PC-9 (cell line): ENCODE results near the gene ABCA4.

ENCODE experiments used
- EZH2 ChIP-seq: fragments of 200-600 bp; sonication (generic); IDR thresholded peaks from 2 replicates; pipeline ENCODE4 v1.8.0; 2017; ENCODE audit warnings: antibody characterized with exemption, low read depth
- TF ChIP-seq, protein P1 (sequence below): fragments of 200-600 bp; sonication (generic); conservative IDR thresholded peaks from 2 replicates; pipeline ENCODE4 v1.6.1; 2017; ENCODE audit warnings: mixed run types, antibody characterized with exemption, mild to moderate bottlenecking, moderate library complexity

DNA sequence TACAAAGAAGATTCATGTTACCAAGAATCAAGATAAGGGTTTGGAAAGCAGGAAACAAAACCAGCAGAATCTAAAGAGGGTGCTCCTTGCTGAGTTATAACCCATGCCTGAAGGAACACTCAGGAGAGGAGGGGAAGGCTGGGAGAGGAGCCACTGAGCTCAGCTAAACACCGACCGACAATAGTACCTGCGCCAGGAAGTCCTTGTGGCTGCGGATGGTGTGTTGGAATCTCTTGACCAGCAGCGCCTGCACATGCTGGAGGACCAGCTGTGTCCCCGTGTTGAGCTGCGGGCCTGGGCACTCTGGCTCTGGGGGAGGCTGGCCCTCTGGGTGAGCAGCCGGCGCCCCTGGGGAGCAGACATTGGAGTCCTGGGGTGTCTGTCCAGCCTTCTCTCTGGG lies 89.4 kb downstream of the ABCA4 start:
- TF ChIP-seq, protein P1, sequence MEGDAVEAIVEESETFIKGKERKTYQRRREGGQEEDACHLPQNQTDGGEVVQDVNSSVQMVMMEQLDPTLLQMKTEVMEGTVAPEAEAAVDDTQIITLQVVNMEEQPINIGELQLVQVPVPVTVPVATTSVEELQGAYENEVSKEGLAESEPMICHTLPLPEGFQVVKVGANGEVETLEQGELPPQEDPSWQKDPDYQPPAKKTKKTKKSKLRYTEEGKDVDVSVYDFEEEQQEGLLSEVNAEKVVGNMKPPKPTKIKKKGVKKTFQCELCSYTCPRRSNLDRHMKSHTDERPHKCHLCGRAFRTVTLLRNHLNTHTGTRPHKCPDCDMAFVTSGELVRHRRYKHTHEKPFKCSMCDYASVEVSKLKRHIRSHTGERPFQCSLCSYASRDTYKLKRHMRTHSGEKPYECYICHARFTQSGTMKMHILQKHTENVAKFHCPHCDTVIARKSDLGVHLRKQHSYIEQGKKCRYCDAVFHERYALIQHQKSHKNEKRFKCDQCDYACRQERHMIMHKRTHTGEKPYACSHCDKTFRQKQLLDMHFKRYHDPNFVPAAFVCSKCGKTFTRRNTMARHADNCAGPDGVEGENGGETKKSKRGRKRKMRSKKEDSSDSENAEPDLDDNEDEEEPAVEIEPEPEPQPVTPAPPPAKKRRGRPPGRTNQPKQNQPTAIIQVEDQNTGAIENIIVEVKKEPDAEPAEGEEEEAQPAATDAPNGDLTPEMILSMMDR = no peak
- TF ChIP-seq EZH2 = no peak
